A549 (cell line): ENCODE measurements around the gene GPATCH3. TPM values are rescaled to one million over a fixed set of nuclear protein-coding genes. Genes with fewer than 3 reads are reported as not detected.

Experiments used
- ATAC-seq, 2 experiments: fragments of 200-7000 bp in 1 of 2; fragments of >200 bp in 1 of 2; cut with Nextera tagmentation in 1 of 2; cut with Tn5 transposase in 1 of 2; 3 replicates each; pipeline versions ENCODE4 v1.8.0 to v1.9.1; 2018 to 2020; ENCODE audit warnings: mild to moderate bottlenecking in 1 of 2, moderate library complexity in 1 of 2
- CTCF ChIA-PET: fragments of 300-600 bp; sonication (Branson Sonifier 250); formaldehyde crosslinking; extraction: SDS; loops from one replicate; lab custom pipeline; 2021; ENCODE audit warnings: antibody characterized with exemption, inconsistent platforms; lab: Yijun Ruan, JAX
- POLR2A ChIA-PET: fragments of 350-600 bp; formaldehyde crosslinking; extraction: SDS; loops from one replicate; lab custom pipeline; 2021; ENCODE audit warnings: antibody characterized with exemption, inconsistent platforms; lab: Yijun Ruan, JAX
- DNase-seq, 2 experiments: peaks; one replicate each; pipeline versions ENCODE4 v3.0.0 to v3.0.0-alpha.2; 2011 to 2016; ENCODE audit warnings: low read depth in 1 of 2, low spot score in 1 of 2
- FAIRE-seq: peaks from 2 replicates; lab custom pipeline; 2011; peaks lifted over from hg19 to GRCh38; lab: Jason Lieb, UNC
- H3K27ac ChIP-seq, 2 experiments: fragments of >200 bp; sonication (Bioruptor Twin); formaldehyde crosslinking; 3 replicates each; pipeline ENCODE4 v1.5.1; 2016 to 2017
- H3K4me1 ChIP-seq: fragments of >200 bp; sonication (Bioruptor Twin); formaldehyde crosslinking; 3 replicates; pipeline ENCODE4 v1.6.1; 2016
- H3K4me2 ChIP-seq: fragments of >200 bp; sonication (Bioruptor Twin); formaldehyde crosslinking; 3 replicates; pipeline ENCODE4 v1.6.1; 2016
- H3K4me3 ChIP-seq: fragments of >200 bp; sonication (Bioruptor Twin); formaldehyde crosslinking; 3 replicates; pipeline ENCODE4 v1.5.1; 2016
- H3K9me3 ChIP-seq: fragments of >200 bp; sonication (Bioruptor Twin); formaldehyde crosslinking; 3 replicates; pipeline ENCODE4 v1.6.1; 2016
- CBX8 ChIP-seq: fragments of 200-600 bp; sonication (generic); IDR thresholded peaks from 2 replicates; pipeline ENCODE4 v1.6.1; 2016
- CHD4 ChIP-seq: fragments of 200-600 bp; sonication (generic); IDR thresholded peaks from 2 replicates; pipeline ENCODE4 v1.6.1; 2016; ENCODE audit warnings: antibody characterized with exemption, mild to moderate bottlenecking, borderline replicate concordance
- CTCF ChIP-seq: fragments of >200 bp; sonication (Bioruptor Twin); formaldehyde crosslinking; IDR thresholded peaks from 3 replicates; pipeline ENCODE4 v1.5.1; 2016
- EHF ChIP-seq: fragments of 250-450 bp; sonication (Bioruptor Pico); IDR thresholded peaks from 2 replicates; pipeline ENCODE4 v1.5.0; 2020; ENCODE audit warnings: mild to moderate bottlenecking
- EHMT2 ChIP-seq: fragments of 200-600 bp; sonication (generic); IDR thresholded peaks from 2 replicates; pipeline ENCODE4 v1.6.1; 2016; ENCODE audit warnings: antibody characterized with exemption, low read depth, mild to moderate bottlenecking, moderate library complexity
- ESRRA ChIP-seq: fragments of 150-350 bp; IDR thresholded peaks from 2 replicates; pipeline ENCODE4 v1.6.1; 2014; ENCODE audit warnings: mild to moderate bottlenecking, low read length, borderline replicate concordance
- FOSL2 ChIP-seq, 2 experiments: fragments of 450-650 bp in 1 of 2; fragments of >200 bp in 1 of 2; sonication (Bioruptor Twin) in 1 of 2; formaldehyde crosslinking; IDR thresholded peaks; 2 replicates each; pipeline versions ENCODE4 v1.5.0 to v1.6.1; 2016 to 2020; ENCODE audit warnings: mild to moderate bottlenecking in 1 of 2, moderate library complexity in 1 of 2
- FOXS1 ChIP-seq: fragments of 250-450 bp; sonication (Bioruptor Pico); IDR thresholded peaks from 2 replicates; pipeline ENCODE4 v1.5.0; 2020; ENCODE audit warnings: mild to moderate bottlenecking, moderate library complexity
- GATA3 ChIP-seq: IDR thresholded peaks from 2 replicates; pipeline ENCODE4 v1.6.1; 2012; ENCODE audit warnings: borderline replicate concordance
- HEYL ChIP-seq: fragments of 250-450 bp; sonication (Bioruptor Pico); IDR thresholded peaks from 2 replicates; pipeline ENCODE4 v1.8.0; 2021; ENCODE audit warnings: mild to moderate bottlenecking, moderate library complexity
- HOXA7 ChIP-seq: fragments of 250-450 bp; sonication (Bioruptor Pico); IDR thresholded peaks from 2 replicates; pipeline ENCODE4 v1.5.0; 2020; ENCODE audit warnings: mild to moderate bottlenecking, moderate library complexity
- HOXB5 ChIP-seq: fragments of 250-450 bp; sonication (Bioruptor Pico); IDR thresholded peaks from 2 replicates; pipeline ENCODE4 v1.5.0; 2020; ENCODE audit warnings: mild to moderate bottlenecking, moderate library complexity
- MAFK ChIP-seq: fragments of 450-650 bp; IDR thresholded peaks from 2 replicates; pipeline ENCODE4 v1.6.1; 2014; ENCODE audit not compliant: partially characterized antibody
- MAZ ChIP-seq: fragments of 150-350 bp; IDR thresholded peaks from 2 replicates; pipeline ENCODE4 v1.6.1; 2014; ENCODE audit warnings: antibody characterized with exemption, low read depth, low read length, borderline replicate concordance
- MYC ChIP-seq: IDR thresholded peaks from 2 replicates; pipeline ENCODE4 v1.6.1; 2012; ENCODE audit warnings: mild to moderate bottlenecking, inconsistent platforms, low read length, improper control_type of control experiment, borderline replicate concordance
- NPAS2 ChIP-seq: fragments of 250-450 bp; sonication (Bioruptor Pico); IDR thresholded peaks from 2 replicates; pipeline ENCODE4 v1.8.0; 2022; ENCODE audit warnings: mild to moderate bottlenecking, moderate library complexity, borderline replicate concordance
- NR3C1 ChIP-seq: fragments of >200 bp; sonication (Bioruptor Twin); formaldehyde crosslinking; IDR thresholded peaks from 3 replicates; pipeline ENCODE4 v1.6.1; 2017
- POLR2A ChIP-seq: IDR thresholded peaks from 2 replicates; pipeline ENCODE4 v1.6.1; 2012; ENCODE audit warnings: mild to moderate bottlenecking, low read length
- RAD21 ChIP-seq, 2 experiments: fragments of >200 bp in 1 of 2; sonication (Bioruptor Twin) in 1 of 2; formaldehyde crosslinking in 1 of 2; IDR thresholded peaks in 1 of 2; conservative IDR thresholded peaks in 1 of 2; 2 replicates in 1 of 2; 3 replicates in 1 of 2; pipeline ENCODE4 v1.6.1; 2012 to 2018; ENCODE audit warnings: inconsistent platforms in 1 of 2
- RCOR1 ChIP-seq: fragments of 150-350 bp; IDR thresholded peaks from 2 replicates; pipeline ENCODE4 v1.6.1; 2014; ENCODE audit warnings: antibody characterized with exemption, low read length, low read depth
- RFX5 ChIP-seq: fragments of 450-650 bp; IDR thresholded peaks from 2 replicates; pipeline ENCODE4 v1.7.1; 2014; ENCODE audit warnings: antibody characterized with exemption, mild to moderate bottlenecking, moderate library complexity
- RNF2 ChIP-seq: fragments of 200-600 bp; sonication (generic); IDR thresholded peaks from 2 replicates; pipeline ENCODE4 v1.6.1; 2016; ENCODE audit warnings: low read depth, mild to moderate bottlenecking, antibody characterized with exemption, moderate library complexity, borderline replicate concordance
- SMC3 ChIP-seq: fragments of >200 bp; sonication (Bioruptor Twin); formaldehyde crosslinking; IDR thresholded peaks from 3 replicates; pipeline ENCODE4 v1.6.1; 2018; ENCODE audit warnings: inconsistent platforms
- SREBF2 ChIP-seq: fragments of 450-650 bp; IDR thresholded peaks from 2 replicates; pipeline ENCODE4 v1.6.1; 2014; ENCODE audit warnings: mild to moderate bottlenecking, moderate library complexity
- ZNF302 ChIP-seq: fragments of 250-450 bp; sonication (Bioruptor Pico); IDR thresholded peaks from 2 replicates; pipeline ENCODE4 v1.9.0; 2021; ENCODE audit warnings: inconsistent platforms, mild to moderate bottlenecking, moderate library complexity
- WGBS: methylation state at CpG from one replicate; pipeline ENCODE4 v1.1.6; 2017; ENCODE audit errors: missing lambda C conversion rate; 5-methylcytosine and 5-hydroxymethylcytosine counted together
- polyA minus RNA-seq: library from RNA; depleted of rRNA, polyadenylated mRNA; stranded (reverse); fragments of >200 nt; gene quantifications from 2 replicates; pipeline ENCODE4 v1.2.3, GENCODE V29; 2011; rRNA and poly(A)+ RNA removed
- polyA plus RNA-seq, 4 experiments: library from polyadenylated mRNA; depleted of rRNA in 3 of 4; stranded (reverse); fragments of >200 nt; fragmentation: RNase III in 1 of 4; extraction: RNeasy Plus Mini Kit Qiagen cat#74134 plus additional on column Dnase treatment in 1 of 4; gene quantifications; 2 replicates in 3 of 4; 3 replicates in 1 of 4; pipeline ENCODE4 v1.2.3, GENCODE V29; 2011 to 2017
- TF ChIP-seq, protein P1 (sequence below): fragments of 250-450 bp; sonication (Bioruptor Pico); IDR thresholded peaks from 2 replicates; pipeline ENCODE4 v1.5.0; 2020; ENCODE audit warnings: low read depth, mild to moderate bottlenecking, moderate library complexity
- TF ChIP-seq, protein P2 (sequence below): fragments of 250-450 bp; sonication (Bioruptor Pico); IDR thresholded peaks from 2 replicates; pipeline ENCODE4 v1.5.0; 2021; ENCODE audit warnings: mild to moderate bottlenecking, moderate library complexity, borderline replicate concordance
- TF ChIP-seq, protein P3 (sequence below): fragments of 150-350 bp; IDR thresholded peaks from 2 replicates; pipeline ENCODE4 v1.6.1; 2014; ENCODE audit warnings: low read depth, mild to moderate bottlenecking, low read length
- TF ChIP-seq, protein P4 (sequence below): fragments of 450-650 bp; IDR thresholded peaks from 2 replicates; pipeline ENCODE4 v1.6.1; 2014; ENCODE audit warnings: antibody characterized with exemption

The GPATCH3 gene
- polyA plus RNA-seq (2011; rRNA removed) (4.9 and 5.4 TPM in 2 replicates), polyA plus RNA-seq (2017; fragmentation: RNase III; extraction: RNeasy Plus Mini Kit Qiagen cat#74134 plus additional on column Dnase treatment) (7.0 to 8.7 TPM (median 8.3 TPM) in 3 replicates), polyA minus RNA-seq (6.1 and 6.4 TPM in 2 replicates)
- polyA plus RNA-seq (2012; cell fraction: cytosol; rRNA removed) = 7.6 and 8.3 TPM in 2 replicates
- polyA plus RNA-seq (2012; cell fraction: nucleus; rRNA removed) = 12.4 and 13.1 TPM in 2 replicates

- peaks cover 5% of the 10 kb centered on the region; the same call in 1 of the 3 replicates for H3K4me1 ChIP-seq
- H3K4me2 ChIP-seq = peak within 1 kb of the TSS; percentile 91
- ATAC-seq (peak; percentile 92 to 95), FAIRE-seq (no peak), DNase-seq (peak; percentile 86 to 91)
- H3K9me3 ChIP-seq = no peaks in the 10 kb centered on the region
- peak within 1 kb of the TSS; percentile 91 for H3K4me3 ChIP-seq
- peak within 1 kb of the TSS; percentile 79 to 91 for H3K27ac ChIP-seq
- ChIA-PET CTCF (interaction anchor here (0.9 to 4.4 kb wide), 6 partner anchors 12 to 67 kb away, joined by 3 to 19 read pairs (median 4); no protein-coding TSS in a partner anchor), POLR2A (interaction anchor here (0.5 to 1.8 kb wide), 6 partner anchors 10 to 94 kb away, joined by 3 to 14 read pairs (median 3); partner anchors contain the start of gene GPN2)
- 2% methylated on average over 34 of the region's 50 CpGs for WGBS
- TF ChIP-seq FOXS1 (CRISPR knock-in tag) (no peak), NPAS2 (CRISPR knock-in tag) (no peak), HOXB5 (CRISPR knock-in tag) (no peak), RCOR1 (no peak), MYC (no peak), GATA3 (peak; percentile 73; the same call in 1 of the 2 replicates), RFX5 (no peak), CTCF (no peak), ESRRA (no peak), FOSL2 (IDR thresholded peaks at IDR 0.05) (no peak), FOSL2 (CRISPR knock-in tag; IDR thresholded peaks at IDR 0.05) (no peak), SMC3 (no peak), ZNF302 (CRISPR knock-in tag) (no peak), POLR2A (peak; percentile 81), RAD21 (conservative IDR thresholded peaks at IDR 0.05 in 1 of 2, IDR thresholded peaks at IDR 0.05 in 1 of 2) (no peak), CHD4 (no peak), RNF2 (no peak), SREBF2 (no peak), MAFK (no peak), EHF (no peak), MAZ (no peak), NR3C1 (no peak), HEYL (CRISPR knock-in tag) (no peak), CBX8 (no peak), EHMT2 (no peak), HOXA7 (no peak)
- TF ChIP-seq, protein P1, sequence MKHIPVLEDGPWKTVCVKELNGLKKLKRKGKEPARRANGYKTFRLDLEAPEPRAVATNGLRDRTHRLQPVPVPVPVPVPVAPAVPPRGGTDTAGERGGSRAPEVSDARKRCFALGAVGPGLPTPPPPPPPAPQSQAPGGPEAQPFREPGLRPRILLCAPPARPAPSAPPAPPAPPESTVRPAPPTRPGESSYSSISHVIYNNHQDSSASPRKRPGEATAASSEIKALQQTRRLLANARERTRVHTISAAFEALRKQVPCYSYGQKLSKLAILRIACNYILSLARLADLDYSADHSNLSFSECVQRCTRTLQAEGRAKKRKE (CRISPR knock-in tag) = no peak
- TF ChIP-seq, protein P2, sequence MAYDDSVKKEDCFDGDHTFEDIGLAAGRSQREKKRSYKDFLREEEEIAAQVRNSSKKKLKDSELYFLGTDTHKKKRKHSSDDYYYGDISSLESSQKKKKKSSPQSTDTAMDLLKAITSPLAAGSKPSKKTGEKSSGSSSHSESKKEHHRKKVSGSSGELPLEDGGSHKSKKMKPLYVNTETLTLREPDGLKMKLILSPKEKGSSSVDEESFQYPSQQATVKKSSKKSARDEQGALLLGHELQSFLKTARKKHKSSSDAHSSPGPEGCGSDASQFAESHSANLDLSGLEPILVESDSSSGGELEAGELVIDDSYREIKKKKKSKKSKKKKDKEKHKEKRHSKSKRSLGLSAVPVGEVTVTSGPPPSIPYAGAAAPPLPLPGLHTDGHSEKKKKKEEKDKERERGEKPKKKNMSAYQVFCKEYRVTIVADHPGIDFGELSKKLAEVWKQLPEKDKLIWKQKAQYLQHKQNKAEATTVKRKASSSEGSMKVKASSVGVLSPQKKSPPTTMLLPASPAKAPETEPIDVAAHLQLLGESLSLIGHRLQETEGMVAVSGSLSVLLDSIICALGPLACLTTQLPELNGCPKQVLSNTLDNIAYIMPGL (CRISPR knock-in tag) = no peak
- TF ChIP-seq, protein P3, sequence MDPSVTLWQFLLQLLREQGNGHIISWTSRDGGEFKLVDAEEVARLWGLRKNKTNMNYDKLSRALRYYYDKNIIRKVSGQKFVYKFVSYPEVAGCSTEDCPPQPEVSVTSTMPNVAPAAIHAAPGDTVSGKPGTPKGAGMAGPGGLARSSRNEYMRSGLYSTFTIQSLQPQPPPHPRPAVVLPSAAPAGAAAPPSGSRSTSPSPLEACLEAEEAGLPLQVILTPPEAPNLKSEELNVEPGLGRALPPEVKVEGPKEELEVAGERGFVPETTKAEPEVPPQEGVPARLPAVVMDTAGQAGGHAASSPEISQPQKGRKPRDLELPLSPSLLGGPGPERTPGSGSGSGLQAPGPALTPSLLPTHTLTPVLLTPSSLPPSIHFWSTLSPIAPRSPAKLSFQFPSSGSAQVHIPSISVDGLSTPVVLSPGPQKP = no peak
- TF ChIP-seq, protein P4, sequence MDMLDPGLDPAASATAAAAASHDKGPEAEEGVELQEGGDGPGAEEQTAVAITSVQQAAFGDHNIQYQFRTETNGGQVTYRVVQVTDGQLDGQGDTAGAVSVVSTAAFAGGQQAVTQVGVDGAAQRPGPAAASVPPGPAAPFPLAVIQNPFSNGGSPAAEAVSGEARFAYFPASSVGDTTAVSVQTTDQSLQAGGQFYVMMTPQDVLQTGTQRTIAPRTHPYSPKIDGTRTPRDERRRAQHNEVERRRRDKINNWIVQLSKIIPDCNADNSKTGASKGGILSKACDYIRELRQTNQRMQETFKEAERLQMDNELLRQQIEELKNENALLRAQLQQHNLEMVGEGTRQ = peak; percentile 80
Observed at GRCh38 chr1:26900001-26900814, at the start of gene GPATCH3. GPATCH3 (minus strand) TSS chr1:26900467; CDS start chr1:26900442, 25 bp downstream.
